Loucy (cell line): ENCODE measurements around the gene PDE4D.

ENCODE experiments used
- H2AFZ ChIP-seq: fragments of 200-600 bp; sonication (generic); 2 replicates; pipeline ENCODE4 v1.6.0; 2016; ENCODE audit warnings: antibody characterized with exemption, mild to moderate bottlenecking, low read length, moderate library complexity
- H3F3A ChIP-seq: fragments of 200-600 bp; 2 replicates; pipeline ENCODE4 v1.6.0; 2016; ENCODE audit warnings: antibody characterized with exemption, low read depth, mild to moderate bottlenecking
- H3K27me3 ChIP-seq: fragments of 200-600 bp; sonication (generic); 2 replicates; pipeline ENCODE4 v1.6.1; 2014; ENCODE audit warnings: low read length, mild to moderate bottlenecking; ENCODE audit not compliant: insufficient read depth, poor library complexity, severe bottlenecking
- H3K36me3 ChIP-seq: fragments of 200-600 bp; sonication (generic); 2 replicates; pipeline ENCODE4 v1.6.1; 2016; ENCODE audit warnings: low read length; ENCODE audit not compliant: insufficient read depth
- H3K4me1 ChIP-seq: fragments of 200-600 bp; sonication (generic); 2 replicates; pipeline ENCODE4 v1.5.1; 2014; ENCODE audit warnings: low read length, mild to moderate bottlenecking; ENCODE audit not compliant: insufficient read depth, poor library complexity, severe bottlenecking
- H3K4me2 ChIP-seq: fragments of 200-600 bp; sonication (generic); 2 replicates; pipeline ENCODE4 v1.6.0; 2014; ENCODE audit warnings: antibody characterized with exemption, low read length, low read depth, mild to moderate bottlenecking; ENCODE audit not compliant: poor library complexity, severe bottlenecking
- H3K4me3 ChIP-seq: fragments of 200-600 bp; sonication (generic); 2 replicates; pipeline ENCODE4 v1.5.1; 2014; ENCODE audit warnings: low read length, mild to moderate bottlenecking, mixed read lengths; ENCODE audit not compliant: poor library complexity, severe bottlenecking
- H3K79me2 ChIP-seq: fragments of 200-600 bp; sonication (generic); 2 replicates; pipeline ENCODE4 v1.6.1; 2014; ENCODE audit warnings: low read length; ENCODE audit not compliant: insufficient read depth
- H3K9ac ChIP-seq: fragments of 200-600 bp; sonication (generic); 2 replicates; pipeline ENCODE4 v1.6.0; 2014; ENCODE audit warnings: mild to moderate bottlenecking, low read depth, low read length, moderate library complexity; ENCODE audit not compliant: poor library complexity, severe bottlenecking
- H3K9me2 ChIP-seq: fragments of 200-600 bp; sonication (generic); replicated peaks from 2 replicates; pipeline ENCODE4 v1.6.1; 2016; ENCODE audit warnings: low read depth, low read length, mixed read lengths
- H3K9me3 ChIP-seq: fragments of 200-600 bp; sonication (generic); 2 replicates; pipeline ENCODE4 v1.6.1; 2014; ENCODE audit warnings: mild to moderate bottlenecking, antibody characterized with exemption, low read length, low read depth; ENCODE audit not compliant: insufficient read depth
- H4K20me1 ChIP-seq: fragments of 200-600 bp; sonication (generic); 2 replicates; pipeline ENCODE4 v1.6.0; 2014; ENCODE audit warnings: antibody characterized with exemption, low read length, mild to moderate bottlenecking; ENCODE audit not compliant: insufficient read depth, poor library complexity, severe bottlenecking
- EZH2phosphoT487 ChIP-seq: fragments of 200-600 bp; IDR thresholded peaks from 2 replicates; pipeline ENCODE4 v1.6.1; 2018; ENCODE audit warnings: antibody characterized with exemption, mild to moderate bottlenecking, moderate library complexity, borderline replicate concordance
- TF ChIP-seq, protein P1 (sequence below): fragments of 200-600 bp; sonication (generic); conservative IDR thresholded peaks from 2 replicates; pipeline ENCODE4 v1.5.1; 2014; ENCODE audit warnings: mild to moderate bottlenecking, antibody characterized with exemption, low read length

PDE4D gene

DNA sequence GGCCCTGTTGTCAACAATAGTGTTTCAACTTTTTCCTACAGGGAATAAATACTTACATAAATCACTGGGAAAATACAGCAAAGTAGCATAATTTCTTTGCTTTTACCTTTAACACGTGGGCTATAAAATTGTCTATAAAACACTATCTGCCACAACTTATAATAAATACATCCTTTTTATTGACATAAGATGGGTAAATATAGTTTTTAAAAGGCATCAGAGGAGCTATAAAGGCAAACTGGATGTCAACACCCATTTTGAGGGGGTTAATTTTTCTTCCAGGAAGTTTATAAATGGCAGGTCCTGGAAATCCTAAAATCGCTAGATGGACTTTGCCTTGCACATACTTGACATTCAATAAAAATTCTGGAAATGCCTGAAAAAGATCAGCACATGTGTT lies 358.0 kb downstream of the PDE4D start:
- no peaks in the 10 kb centered on the region for H3K9me3 ChIP-seq
- H3K9ac ChIP-seq = no peak overlapping the region
- H3K4me2 ChIP-seq = no peak overlapping the region
- H3K79me2 ChIP-seq = no peaks in the 10 kb centered on the region
- H2AFZ ChIP-seq = no peak overlapping the region
- no peaks in the 10 kb centered on the region for H4K20me1 ChIP-seq
- no peaks in the 10 kb centered on the region for H3K4me1 ChIP-seq
- no peaks in the 10 kb centered on the region for H3K27me3 ChIP-seq
- H3K36me3 ChIP-seq = no peaks in the 10 kb centered on the region
- no peaks in the 10 kb centered on the region for H3K9me2 ChIP-seq
- TF ChIP-seq, protein P1, sequence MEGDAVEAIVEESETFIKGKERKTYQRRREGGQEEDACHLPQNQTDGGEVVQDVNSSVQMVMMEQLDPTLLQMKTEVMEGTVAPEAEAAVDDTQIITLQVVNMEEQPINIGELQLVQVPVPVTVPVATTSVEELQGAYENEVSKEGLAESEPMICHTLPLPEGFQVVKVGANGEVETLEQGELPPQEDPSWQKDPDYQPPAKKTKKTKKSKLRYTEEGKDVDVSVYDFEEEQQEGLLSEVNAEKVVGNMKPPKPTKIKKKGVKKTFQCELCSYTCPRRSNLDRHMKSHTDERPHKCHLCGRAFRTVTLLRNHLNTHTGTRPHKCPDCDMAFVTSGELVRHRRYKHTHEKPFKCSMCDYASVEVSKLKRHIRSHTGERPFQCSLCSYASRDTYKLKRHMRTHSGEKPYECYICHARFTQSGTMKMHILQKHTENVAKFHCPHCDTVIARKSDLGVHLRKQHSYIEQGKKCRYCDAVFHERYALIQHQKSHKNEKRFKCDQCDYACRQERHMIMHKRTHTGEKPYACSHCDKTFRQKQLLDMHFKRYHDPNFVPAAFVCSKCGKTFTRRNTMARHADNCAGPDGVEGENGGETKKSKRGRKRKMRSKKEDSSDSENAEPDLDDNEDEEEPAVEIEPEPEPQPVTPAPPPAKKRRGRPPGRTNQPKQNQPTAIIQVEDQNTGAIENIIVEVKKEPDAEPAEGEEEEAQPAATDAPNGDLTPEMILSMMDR = no peak
- TF ChIP-seq EZH2phosphoT487 = no peak
- H3F3A ChIP-seq = no peaks in the 10 kb centered on the region
- no peak overlapping the region for H3K4me3 ChIP-seq

DNA sequence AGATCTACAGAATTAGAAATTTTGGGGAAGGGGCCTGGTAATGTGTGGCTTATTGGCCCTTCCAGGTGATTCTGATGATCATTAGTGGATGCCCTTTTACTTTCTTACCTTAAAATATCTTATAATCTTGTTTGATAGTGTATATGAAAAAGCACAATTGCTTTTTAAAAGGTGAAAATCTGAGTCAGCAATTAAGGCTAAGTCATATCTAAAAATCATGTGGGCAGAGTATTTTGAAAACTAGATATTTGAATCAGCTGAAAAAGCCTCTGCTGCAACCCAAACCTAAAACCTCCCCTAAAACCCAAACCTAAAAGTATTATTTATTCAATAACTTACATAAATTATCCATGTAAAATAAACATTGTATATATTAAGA lies 359.8 kb downstream of the PDE4D start:
- H3K27me3 ChIP-seq = no peaks in the 10 kb centered on the region
- no peaks in the 10 kb centered on the region for H4K20me1 ChIP-seq
- H3K4me3 ChIP-seq = no peak overlapping the region
- H3F3A ChIP-seq = no peaks in the 10 kb centered on the region
- H3K4me1 ChIP-seq = no peaks in the 10 kb centered on the region
- no peaks in the 10 kb centered on the region for H3K9me3 ChIP-seq
- H2AFZ ChIP-seq = no peak overlapping the region
- TF ChIP-seq, protein P1 = no peak
- no peak for TF ChIP-seq EZH2phosphoT487
- no peak overlapping the region for H3K4me2 ChIP-seq
- no peaks in the 10 kb centered on the region for H3K36me3 ChIP-seq
- H3K9me2 ChIP-seq = no peaks in the 10 kb centered on the region
- H3K9ac ChIP-seq = no peak overlapping the region
- no peaks in the 10 kb centered on the region for H3K79me2 ChIP-seq

DNA sequence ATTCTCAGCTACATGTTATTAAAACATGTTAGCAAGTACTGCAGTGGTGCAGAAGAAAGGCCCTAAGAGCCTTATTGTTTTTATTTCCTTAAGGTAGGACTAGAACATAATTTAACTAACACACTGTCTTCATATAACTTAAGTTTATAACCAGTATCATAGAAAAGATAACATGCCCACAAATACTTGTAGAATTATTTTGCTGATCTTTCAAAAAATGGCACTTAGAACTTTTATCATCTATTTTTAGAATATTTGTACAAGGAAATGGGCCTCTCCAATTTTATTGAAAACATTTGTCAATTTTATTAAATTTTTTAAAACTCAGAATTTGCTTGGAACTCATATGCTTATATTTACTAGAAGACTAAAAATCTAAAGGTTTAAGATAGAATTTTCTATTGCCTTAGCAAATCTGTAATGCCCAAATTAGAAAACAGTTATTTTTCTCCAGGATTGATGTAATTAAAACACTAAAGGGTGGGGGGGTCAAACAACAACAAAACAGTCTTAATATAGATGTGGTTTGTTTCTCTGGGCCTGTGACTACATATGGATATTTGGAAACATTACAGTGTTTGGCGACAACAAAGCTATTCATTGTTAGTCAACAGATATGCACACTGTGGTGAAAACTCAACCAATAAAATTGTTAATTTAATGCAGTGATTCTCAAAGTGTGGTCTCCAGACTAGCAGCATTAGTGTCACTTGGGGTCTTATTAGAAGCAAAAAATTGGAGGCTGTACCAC lies 360.4 kb downstream of the PDE4D start:
- Histone ChIP-seq H3K9ac (no peak overlapping the region), H3K27me3 (no peaks in the 10 kb centered on the region), H3K9me3 (no peaks in the 10 kb centered on the region), H3K36me3 (no peaks in the 10 kb centered on the region), H3K79me2 (no peaks in the 10 kb centered on the region), H3K4me3 (no peak overlapping the region), H3F3A (no peaks in the 10 kb centered on the region), H3K4me2 (no peak overlapping the region), H4K20me1 (no peaks in the 10 kb centered on the region), H3K4me1 (no peaks in the 10 kb centered on the region), H2AFZ (no peak overlapping the region), H3K9me2 (no peaks in the 10 kb centered on the region)
- TF ChIP-seq, protein P1 = no peak
- TF ChIP-seq EZH2phosphoT487 = no peak
